ENCODE data around the gene SPATA31C1.

GRCh38 chr9:87889065-87889881, 28.5 kb upstream of the SPATA31C1 start:
- no peak for TF ChIP-seq CTCF (conservative IDR thresholded peaks at IDR 0.05 in 1 of 2, IDR thresholded peaks at IDR 0.05 in 1 of 2; ENCODE audit: low read depth in 1 of 2, low read length in 2 of 2)
- TF ChIP-seq EZH2 (IDR thresholded peaks at IDR 0.05; ENCODE audit: low read length, missing control alignments), result no peak

Measured in fibroblast of lung (primary cell).